Measurements from ENCODE around the gene GABPB1.

Gene GABPB1

GRCh38 chr15:50287324-50288116, 67.5 kb downstream of the GABPB1 start:
- Histone ChIP-seq H3K4ac (ENCODE audit: low read depth, low read length) (no peak overlapping the region), H3K79me2 (ENCODE audit: control insufficient read depth, insufficient read depth, low read length) (no peaks in the 10 kb centered on the region), H4K5ac (ENCODE audit: low read length) (no peak overlapping the region), H2BK120ac (ENCODE audit: low read depth, low read length) (no peak overlapping the region), H3K9ac (ENCODE audit: low read length) (no peak overlapping the region), H3K27ac (ENCODE audit: low read depth, low read length) (peak overlapping the region; percentile 17), H3K4me2 (ENCODE audit: low read length) (no peak overlapping the region), H3K23ac (ENCODE audit: low read length) (no peak overlapping the region), H2BK15ac (replicated peaks; ENCODE audit: low read depth) (no peak overlapping the region), H3K27me3 (ENCODE audit: insufficient read depth, low read length, poor library complexity) (no peaks in the 10 kb centered on the region), H3K4me1 (ENCODE audit: control insufficient read depth, low read depth, low read length) (no peaks in the 10 kb centered on the region), H3K18ac (ENCODE audit: low read length) (no peak overlapping the region), H2AK5ac (ENCODE audit: low read length) (no peak overlapping the region), H3K4me3 (ENCODE audit: low read length) (no peak overlapping the region), H3K79me1 (ENCODE audit: low read length) (no peaks in the 10 kb centered on the region), H4K8ac (ENCODE audit: low read depth, low read length) (no peak overlapping the region), H3K56ac (ENCODE audit: low read length) (no peak overlapping the region), H2BK5ac (ENCODE audit: low read length) (no peak overlapping the region), H3K36me3 (ENCODE audit: control insufficient read depth, insufficient read depth, low read length) (no peaks in the 10 kb centered on the region)
- no CpG with 5 or more reads among the region's 6 CpGs for WGBS (ENCODE audit: extremely low coverage, insufficient coverage, low lambda C conversion rate)
- peak; percentile 74 for DNase-seq

- no peak overlapping the region for H3K9ac ChIP-seq (ENCODE audit: low read length)
- H3K4ac ChIP-seq (ENCODE audit: low read depth, low read length): no peak overlapping the region
- no peaks in the 10 kb centered on the region for H3K27me3 ChIP-seq (ENCODE audit: insufficient read depth, low read length, poor library complexity)
- no peak overlapping the region for H2BK120ac ChIP-seq (ENCODE audit: low read depth, low read length)
- H3K79me2 ChIP-seq (ENCODE audit: control insufficient read depth, insufficient read depth, low read length): no peaks in the 10 kb centered on the region
- no peaks in the 10 kb centered on the region for H3K79me1 ChIP-seq (ENCODE audit: low read length)
- H2BK5ac ChIP-seq (ENCODE audit: low read length): no peak overlapping the region
- H3K4me3 ChIP-seq (ENCODE audit: low read length): no peak overlapping the region
- no peaks in the 10 kb centered on the region for H3K36me3 ChIP-seq (ENCODE audit: control insufficient read depth, insufficient read depth, low read length)
- H3K27ac ChIP-seq (ENCODE audit: low read depth, low read length): no peak overlapping the region
- no peak overlapping the region for H3K23ac ChIP-seq (ENCODE audit: low read length)
- no peaks in the 10 kb centered on the region for H3K4me1 ChIP-seq (ENCODE audit: control insufficient read depth, low read depth, low read length)
- WGBS (ENCODE audit: extremely low coverage, insufficient coverage, low lambda C conversion rate): no CpG with 5 or more reads among the region's 5 CpGs
- no peak overlapping the region for H3K4me2 ChIP-seq (ENCODE audit: low read length)
- no peak overlapping the region for H4K5ac ChIP-seq (ENCODE audit: low read length)
- H2BK15ac ChIP-seq (replicated peaks; ENCODE audit: low read depth): no peak overlapping the region
- no peak overlapping the region for H3K56ac ChIP-seq (ENCODE audit: low read length)
- DNase-seq: no peak
- no peak overlapping the region for H2AK5ac ChIP-seq (ENCODE audit: low read length)
- H4K8ac ChIP-seq (ENCODE audit: low read depth, low read length): no peak overlapping the region
- no peak overlapping the region for H3K18ac ChIP-seq (ENCODE audit: low read length)
These were observed 73.6 kb downstream of the GABPB1 start for GRCh38 chr15:50281427-50281826.

GRCh38 chr15:50280271-50280670, 74.7 kb downstream of the GABPB1 start:
- WGBS (ENCODE audit: extremely low coverage, insufficient coverage, low lambda C conversion rate): no CpG with 5 or more reads among the region's 3 CpGs
- no peak overlapping the region for H2BK5ac ChIP-seq (ENCODE audit: low read length)
- H3K56ac ChIP-seq (ENCODE audit: low read length): no peak overlapping the region
- no peak overlapping the region for H3K4me2 ChIP-seq (ENCODE audit: low read length)
- H3K79me2 ChIP-seq (ENCODE audit: control insufficient read depth, insufficient read depth, low read length): no peaks in the 10 kb centered on the region
- H3K4me3 ChIP-seq (ENCODE audit: low read length): no peak overlapping the region
- H2AK5ac ChIP-seq (ENCODE audit: low read length): no peak overlapping the region
- no peak overlapping the region for H3K9ac ChIP-seq (ENCODE audit: low read length)
- no peaks in the 10 kb centered on the region for H3K27me3 ChIP-seq (ENCODE audit: insufficient read depth, low read length, poor library complexity)
- no peak overlapping the region for H3K23ac ChIP-seq (ENCODE audit: low read length)
- no peaks in the 10 kb centered on the region for H3K79me1 ChIP-seq (ENCODE audit: low read length)
- no peaks in the 10 kb centered on the region for H3K36me3 ChIP-seq (ENCODE audit: control insufficient read depth, insufficient read depth, low read length)
- no peak overlapping the region for H3K27ac ChIP-seq (ENCODE audit: low read depth, low read length)
- H3K18ac ChIP-seq (ENCODE audit: low read length): no peak overlapping the region
- H3K4ac ChIP-seq (ENCODE audit: low read depth, low read length): no peak overlapping the region
- no peak overlapping the region for H4K5ac ChIP-seq (ENCODE audit: low read length)
- no peaks in the 10 kb centered on the region for H3K4me1 ChIP-seq (ENCODE audit: control insufficient read depth, low read depth, low read length)
- no peak for DNase-seq
- H2BK15ac ChIP-seq (replicated peaks; ENCODE audit: low read depth): no peak overlapping the region
- H4K8ac ChIP-seq (ENCODE audit: low read depth, low read length): no peak overlapping the region
- H2BK120ac ChIP-seq (ENCODE audit: low read depth, low read length): no peak overlapping the region

GRCh38 chr15:50278496-50278895, 76.5 kb downstream of the GABPB1 start:
- H3K27ac ChIP-seq (ENCODE audit: low read depth, low read length): no peak overlapping the region
- H3K27me3 ChIP-seq (ENCODE audit: insufficient read depth, low read length, poor library complexity): no peaks in the 10 kb centered on the region
- no peak overlapping the region for H3K9ac ChIP-seq (ENCODE audit: low read length)
- no peak overlapping the region for H3K56ac ChIP-seq (ENCODE audit: low read length)
- no peak overlapping the region for H2BK5ac ChIP-seq (ENCODE audit: low read length)
- no peak overlapping the region for H4K8ac ChIP-seq (ENCODE audit: low read depth, low read length)
- H3K4ac ChIP-seq (ENCODE audit: low read depth, low read length): no peak overlapping the region
- H4K5ac ChIP-seq (ENCODE audit: low read length): no peak overlapping the region
- no peak overlapping the region for H3K18ac ChIP-seq (ENCODE audit: low read length)
- no peaks in the 10 kb centered on the region for H3K36me3 ChIP-seq (ENCODE audit: control insufficient read depth, insufficient read depth, low read length)
- H3K23ac ChIP-seq (ENCODE audit: low read length): no peak overlapping the region
- no peaks in the 10 kb centered on the region for H3K79me2 ChIP-seq (ENCODE audit: control insufficient read depth, insufficient read depth, low read length)
- no peak overlapping the region for H2AK5ac ChIP-seq (ENCODE audit: low read length)
- H3K4me1 ChIP-seq (ENCODE audit: control insufficient read depth, low read depth, low read length): no peaks in the 10 kb centered on the region
- no peak for DNase-seq
- no peaks in the 10 kb centered on the region for H3K79me1 ChIP-seq (ENCODE audit: low read length)
- WGBS (ENCODE audit: extremely low coverage, insufficient coverage, low lambda C conversion rate): no CpG with 5 or more reads among the region's 4 CpGs
- H2BK15ac ChIP-seq (replicated peaks; ENCODE audit: low read depth): no peak overlapping the region
- H3K4me2 ChIP-seq (ENCODE audit: low read length): no peak overlapping the region
- no peak overlapping the region for H2BK120ac ChIP-seq (ENCODE audit: low read depth, low read length)
- no peak overlapping the region for H3K4me3 ChIP-seq (ENCODE audit: low read length)

GRCh38 chr15:50277370-50277769, 77.6 kb downstream of the GABPB1 start:
- no peak overlapping the region for H3K4me2 ChIP-seq (ENCODE audit: low read length)
- H3K23ac ChIP-seq (ENCODE audit: low read length): no peak overlapping the region
- no peak overlapping the region for H3K9ac ChIP-seq (ENCODE audit: low read length)
- no peak overlapping the region for H3K18ac ChIP-seq (ENCODE audit: low read length)
- no peak overlapping the region for H4K5ac ChIP-seq (ENCODE audit: low read length)
- H3K27me3 ChIP-seq (ENCODE audit: insufficient read depth, low read length, poor library complexity): no peaks in the 10 kb centered on the region
- no peak overlapping the region for H2BK5ac ChIP-seq (ENCODE audit: low read length)
- no peaks in the 10 kb centered on the region for H3K79me2 ChIP-seq (ENCODE audit: control insufficient read depth, insufficient read depth, low read length)
- no peak overlapping the region for H3K4ac ChIP-seq (ENCODE audit: low read depth, low read length)
- no peak overlapping the region for H2AK5ac ChIP-seq (ENCODE audit: low read length)
- no peak overlapping the region for H2BK120ac ChIP-seq (ENCODE audit: low read depth, low read length)
- H3K79me1 ChIP-seq (ENCODE audit: low read length): no peaks in the 10 kb centered on the region
- no peak overlapping the region for H2BK15ac ChIP-seq (replicated peaks; ENCODE audit: low read depth)
- no peaks in the 10 kb centered on the region for H3K4me1 ChIP-seq (ENCODE audit: control insufficient read depth, low read depth, low read length)
- H4K8ac ChIP-seq (ENCODE audit: low read depth, low read length): no peak overlapping the region
- no CpG with 5 or more reads among the region's 1 CpG for WGBS (ENCODE audit: extremely low coverage, insufficient coverage, low lambda C conversion rate)
- no peak overlapping the region for H3K4me3 ChIP-seq (ENCODE audit: low read length)
- DNase-seq: no peak
- no peak overlapping the region for H3K27ac ChIP-seq (ENCODE audit: low read depth, low read length)
- H3K36me3 ChIP-seq (ENCODE audit: control insufficient read depth, insufficient read depth, low read length): no peaks in the 10 kb centered on the region
- no peak overlapping the region for H3K56ac ChIP-seq (ENCODE audit: low read length)

GRCh38 chr15:50275908-50276307, 79.1 kb downstream of the GABPB1 start:
- Histone ChIP-seq H3K27ac (ENCODE audit: low read depth, low read length) (no peak overlapping the region), H3K79me2 (ENCODE audit: control insufficient read depth, insufficient read depth, low read length) (no peaks in the 10 kb centered on the region), H3K79me1 (ENCODE audit: low read length) (no peaks in the 10 kb centered on the region), H2BK120ac (ENCODE audit: low read depth, low read length) (no peak overlapping the region), H3K27me3 (ENCODE audit: insufficient read depth, low read length, poor library complexity) (no peaks in the 10 kb centered on the region), H3K56ac (ENCODE audit: low read length) (no peak overlapping the region), H3K36me3 (ENCODE audit: control insufficient read depth, insufficient read depth, low read length) (no peaks in the 10 kb centered on the region), H3K4me2 (ENCODE audit: low read length) (no peak overlapping the region), H4K5ac (ENCODE audit: low read length) (no peak overlapping the region), H2BK5ac (ENCODE audit: low read length) (no peak overlapping the region), H3K18ac (ENCODE audit: low read length) (no peak overlapping the region), H3K4me3 (ENCODE audit: low read length) (no peak overlapping the region), H2AK5ac (ENCODE audit: low read length) (no peak overlapping the region), H4K8ac (ENCODE audit: low read depth, low read length) (no peak overlapping the region), H3K4ac (ENCODE audit: low read depth, low read length) (no peak overlapping the region), H3K4me1 (ENCODE audit: control insufficient read depth, low read depth, low read length) (no peaks in the 10 kb centered on the region), H3K9ac (ENCODE audit: low read length) (no peak overlapping the region), H3K23ac (ENCODE audit: low read length) (no peak overlapping the region), H2BK15ac (replicated peaks; ENCODE audit: low read depth) (no peak overlapping the region)
- no CpG with 5 or more reads among the region's 3 CpGs for WGBS (ENCODE audit: extremely low coverage, insufficient coverage, low lambda C conversion rate)
- DNase-seq: no peak

Data from mesendoderm (in vitro differentiated cells).